Neural progenitor cell (in vitro differentiated cells): Measurements from ENCODE around the gene SREBF1. TPM values are rescaled to one million over a fixed set of nuclear protein-coding genes. Genes with fewer than 3 reads are reported as not detected.

Source experiments
- DNase-seq: peaks from one replicate; pipeline ENCODE4 v3.0.0-alpha.2; 2016; ENCODE audit warnings: low spot score
- H2AFZ ChIP-seq: fragments of 200-600 bp; sonication (generic); replicated peaks from 2 replicates; pipeline ENCODE4 v1.6.1; 2016; ENCODE audit warnings: antibody characterized with exemption
- H3F3A ChIP-seq: fragments of 200-600 bp; sonication (generic); 2 replicates; pipeline ENCODE4 v1.6.1; 2016; ENCODE audit warnings: antibody characterized with exemption, low read depth
- H3K27ac ChIP-seq: fragments of 200-600 bp; sonication (generic); 2 replicates; pipeline ENCODE4 v1.5.1; 2016; ENCODE audit warnings: mild to moderate bottlenecking
- H3K27me3 ChIP-seq: fragments of 200-600 bp; sonication (generic); 2 replicates; pipeline ENCODE4 v1.6.1; 2016; ENCODE audit warnings: mild to moderate bottlenecking, moderate library complexity
- H3K36me3 ChIP-seq: fragments of 200-600 bp; sonication (generic); 2 replicates; pipeline ENCODE4 v1.5.1; 2016
- H3K4me1 ChIP-seq: fragments of 200-600 bp; sonication (generic); 2 replicates; pipeline ENCODE4 v1.6.1; 2016; ENCODE audit warnings: mixed run types
- H3K4me2 ChIP-seq: fragments of 200-600 bp; sonication (generic); 2 replicates; pipeline ENCODE4 v1.6.1; 2016
- H3K4me3 ChIP-seq: fragments of 200-600 bp; sonication (generic); 2 replicates; pipeline ENCODE4 v1.5.1; 2016
- H3K79me2 ChIP-seq: fragments of 200-600 bp; sonication (generic); 2 replicates; pipeline ENCODE4 v1.6.1; 2016; ENCODE audit warnings: low read depth
- H3K9ac ChIP-seq: fragments of 200-600 bp; sonication (generic); 2 replicates; pipeline ENCODE4 v1.6.1; 2016
- H3K9me3 ChIP-seq: fragments of 200-600 bp; sonication (generic); 2 replicates; pipeline ENCODE4 v1.5.1; 2016; ENCODE audit warnings: low read depth
- H4K20me1 ChIP-seq: fragments of 200-600 bp; sonication (generic); 2 replicates; pipeline ENCODE4 v1.6.1; 2016; ENCODE audit warnings: low read depth
- H3K27ac Mint-ChIP-seq: 3 replicates; pipeline ENCODE4 v1.8.0; 2021; ENCODE audit warnings: mixed read lengths
- H3K27me3 Mint-ChIP-seq: 2 replicates; pipeline ENCODE4 v1.8.0; 2022; ENCODE audit warnings: low read depth, mild to moderate bottlenecking, inconsistent platforms, moderate library complexity, mixed read lengths; ENCODE audit not compliant: insufficient read depth
- H3K36me3 Mint-ChIP-seq: 3 replicates; pipeline ENCODE4 v1.8.0; 2021; ENCODE audit warnings: mixed read lengths
- H3K4me1 Mint-ChIP-seq: 3 replicates; pipeline ENCODE4 v1.8.0; 2021; ENCODE audit warnings: mixed read lengths
- H3K4me3 Mint-ChIP-seq: 3 replicates; pipeline ENCODE4 v1.8.0; 2021; ENCODE audit warnings: mild to moderate bottlenecking, moderate library complexity, mixed read lengths
- H3K9me3 Mint-ChIP-seq: 3 replicates; pipeline ENCODE4 v1.8.0; 2020; ENCODE audit warnings: mixed read lengths
- EZH2 ChIP-seq: fragments of 200-600 bp; sonication (generic); IDR thresholded peaks from 2 replicates; pipeline ENCODE4 v1.6.1; 2017; ENCODE audit warnings: antibody characterized with exemption, mild to moderate bottlenecking, moderate library complexity
- EZH2phosphoT487 ChIP-seq: fragments of 200-600 bp; sonication (generic); IDR thresholded peaks from 2 replicates; pipeline ENCODE4 v1.6.1; 2017; ENCODE audit warnings: antibody characterized with exemption
- total RNA-seq: library from RNA; depleted of rRNA; stranded (reverse); fragments of >200 nt; gene quantifications from 2 replicates; pipeline ENCODE4 v1.2.3, GENCODE V29; 2015; ENCODE audit warnings: low replicate concordance
- TF ChIP-seq, protein P1 (sequence below): fragments of 200-600 bp; sonication (generic); IDR thresholded peaks from 2 replicates; pipeline ENCODE4 v1.5.1; 2017; ENCODE audit warnings: antibody characterized with exemption, mild to moderate bottlenecking

The SREBF1 gene
- total RNA-seq, 1 donor from 2014 or later: 12.7 TPM

DNA sequence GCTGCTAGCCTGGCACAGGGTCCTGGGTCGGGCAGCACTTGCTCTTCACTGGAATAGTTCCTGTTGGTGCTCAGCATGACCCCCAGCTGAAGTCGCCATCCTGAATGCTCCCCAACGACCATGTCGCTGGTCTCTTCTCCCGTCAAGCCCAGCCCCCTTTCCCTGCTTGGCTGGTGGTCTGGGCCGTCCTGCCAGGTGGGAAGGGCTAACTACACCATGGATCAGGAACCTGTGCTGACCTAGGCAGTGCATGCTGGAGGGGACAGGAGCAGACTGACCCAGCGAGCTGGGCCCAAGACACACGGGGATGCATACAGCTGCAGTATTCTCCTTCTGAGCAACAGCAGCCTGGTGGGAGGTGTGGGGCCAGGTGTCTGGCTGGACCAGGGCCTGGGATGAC, 9.2 kb upstream of the SREBF1 start:
- H3K9ac ChIP-seq: no peak overlapping the region
- H3K27ac ChIP-seq: no peak overlapping the region
- Mint-ChIP-seq H3K27me3 (no peaks in the 10 kb centered on the region), H3K9me3 (no peaks in the 10 kb centered on the region), H3K27ac (peak overlapping the region; percentile 50), H3K4me1 (peaks cover 49% of the 10 kb centered on the region), H3K4me3 (no peak overlapping the region), H3K36me3 (no peaks in the 10 kb centered on the region)
- TF ChIP-seq EZH2phosphoT487: no peak
- TF ChIP-seq, protein P1, sequence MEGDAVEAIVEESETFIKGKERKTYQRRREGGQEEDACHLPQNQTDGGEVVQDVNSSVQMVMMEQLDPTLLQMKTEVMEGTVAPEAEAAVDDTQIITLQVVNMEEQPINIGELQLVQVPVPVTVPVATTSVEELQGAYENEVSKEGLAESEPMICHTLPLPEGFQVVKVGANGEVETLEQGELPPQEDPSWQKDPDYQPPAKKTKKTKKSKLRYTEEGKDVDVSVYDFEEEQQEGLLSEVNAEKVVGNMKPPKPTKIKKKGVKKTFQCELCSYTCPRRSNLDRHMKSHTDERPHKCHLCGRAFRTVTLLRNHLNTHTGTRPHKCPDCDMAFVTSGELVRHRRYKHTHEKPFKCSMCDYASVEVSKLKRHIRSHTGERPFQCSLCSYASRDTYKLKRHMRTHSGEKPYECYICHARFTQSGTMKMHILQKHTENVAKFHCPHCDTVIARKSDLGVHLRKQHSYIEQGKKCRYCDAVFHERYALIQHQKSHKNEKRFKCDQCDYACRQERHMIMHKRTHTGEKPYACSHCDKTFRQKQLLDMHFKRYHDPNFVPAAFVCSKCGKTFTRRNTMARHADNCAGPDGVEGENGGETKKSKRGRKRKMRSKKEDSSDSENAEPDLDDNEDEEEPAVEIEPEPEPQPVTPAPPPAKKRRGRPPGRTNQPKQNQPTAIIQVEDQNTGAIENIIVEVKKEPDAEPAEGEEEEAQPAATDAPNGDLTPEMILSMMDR: no peak
- no peak for TF ChIP-seq EZH2
- peaks cover 5% of the 10 kb centered on the region for H3F3A ChIP-seq
- DNase-seq: no peak
- H3K36me3 ChIP-seq: no peaks in the 10 kb centered on the region
- H3K27me3 ChIP-seq: no peaks in the 10 kb centered on the region
- H2AFZ ChIP-seq: no peak overlapping the region
- no peak overlapping the region for H3K4me2 ChIP-seq
- no peaks in the 10 kb centered on the region for H3K9me3 ChIP-seq
- H3K4me1 ChIP-seq: peaks cover 40% of the 10 kb centered on the region
- no peaks in the 10 kb centered on the region for H4K20me1 ChIP-seq
- no peak overlapping the region for H3K4me3 ChIP-seq
- H3K79me2 ChIP-seq: no peaks in the 10 kb centered on the region

DNA sequence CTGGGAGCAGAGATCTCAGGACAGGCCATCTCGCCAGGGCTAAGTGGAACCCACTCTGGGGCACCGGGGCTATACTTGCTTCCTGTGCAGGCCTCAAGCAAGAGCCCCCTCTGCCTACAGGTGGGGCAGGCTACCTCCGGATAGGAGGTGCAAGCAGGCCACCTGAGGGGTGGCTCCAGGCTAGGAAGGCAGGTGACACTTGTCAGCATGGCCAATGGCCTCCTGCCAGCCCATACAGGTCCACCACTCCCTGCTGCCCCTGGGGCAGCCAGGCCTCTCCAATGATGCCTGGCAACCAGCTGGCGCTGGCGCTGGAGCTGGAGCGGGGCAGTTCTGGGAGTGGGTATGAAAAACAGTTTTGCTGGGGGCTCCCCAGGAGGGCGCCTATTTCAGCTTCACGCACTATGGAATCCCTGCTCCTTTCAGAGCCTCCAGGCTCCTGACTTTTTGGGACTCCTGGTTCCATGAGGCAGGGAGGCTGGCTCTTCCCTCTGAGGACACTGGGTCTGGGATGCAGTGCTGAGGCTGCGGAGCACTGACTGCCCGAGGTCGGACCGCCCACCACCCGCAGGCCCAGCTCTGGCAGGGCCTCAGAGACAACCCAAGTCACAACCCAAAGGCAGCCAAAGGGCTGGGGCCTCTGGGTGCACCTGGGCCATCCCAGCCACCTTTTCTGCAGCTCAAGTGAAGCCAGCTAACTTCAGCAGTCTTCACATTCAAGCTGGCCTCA, 8.4 kb upstream of the SREBF1 start:
- Histone ChIP-seq H3K79me2 (no peaks in the 10 kb centered on the region), H3F3A (peaks cover 13% of the 10 kb centered on the region), H3K27me3 (no peaks in the 10 kb centered on the region), H3K4me3 (no peak overlapping the region), H3K36me3 (no peaks in the 10 kb centered on the region), H3K4me1 (peaks cover 40% of the 10 kb centered on the region), H4K20me1 (no peaks in the 10 kb centered on the region), H3K27ac (no peak overlapping the region), H3K4me2 (no peak overlapping the region), H3K9me3 (no peaks in the 10 kb centered on the region), H3K9ac (no peak overlapping the region), H2AFZ (no peak overlapping the region)
- H3K9me3 Mint-ChIP-seq: no peaks in the 10 kb centered on the region
- H3K4me1 Mint-ChIP-seq: peaks cover 45% of the 10 kb centered on the region
- no peaks in the 10 kb centered on the region for H3K36me3 Mint-ChIP-seq
- H3K27me3 Mint-ChIP-seq: no peaks in the 10 kb centered on the region
- H3K4me3 Mint-ChIP-seq: no peak overlapping the region
- DNase-seq: no peak
- no peak overlapping the region for H3K27ac Mint-ChIP-seq
- TF ChIP-seq EZH2phosphoT487: no peak
- no peak for TF ChIP-seq EZH2
- TF ChIP-seq, protein P1: no peak

DNA sequence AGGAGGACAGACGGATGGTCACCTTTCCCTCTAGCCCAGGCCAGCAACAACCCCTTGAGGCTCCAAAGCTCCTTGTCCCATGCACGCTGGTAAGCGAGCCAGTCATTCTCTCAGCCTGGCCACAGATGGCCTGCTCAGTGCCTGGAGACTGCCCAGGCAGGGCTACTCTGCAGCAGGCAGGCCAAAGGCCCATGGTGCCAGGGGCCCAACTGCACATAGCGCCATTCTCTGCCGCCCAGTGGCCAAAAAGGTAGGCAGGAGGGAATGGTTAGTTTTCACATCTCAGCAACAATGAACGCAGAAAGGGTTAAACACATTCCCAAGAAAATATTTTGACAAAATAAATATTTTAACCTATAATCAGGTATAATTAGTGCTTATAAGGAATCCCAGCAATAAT, 7.7 kb upstream of the SREBF1 start:
- H3K4me2 ChIP-seq: no peak overlapping the region
- no peak for TF ChIP-seq EZH2phosphoT487
- TF ChIP-seq EZH2: no peak
- TF ChIP-seq, protein P1: no peak
- Mint-ChIP-seq H3K27ac (peak overlapping the region; percentile 57), H3K36me3 (no peaks in the 10 kb centered on the region), H3K4me1 (peaks cover 42% of the 10 kb centered on the region), H3K27me3 (peaks cover under 1% of the 10 kb centered on the region), H3K4me3 (no peak overlapping the region), H3K9me3 (no peaks in the 10 kb centered on the region)
- peaks cover 19% of the 10 kb centered on the region for H3F3A ChIP-seq
- no peaks in the 10 kb centered on the region for H3K36me3 ChIP-seq
- no peak overlapping the region for H3K27ac ChIP-seq
- H3K9me3 ChIP-seq: no peaks in the 10 kb centered on the region
- H3K4me1 ChIP-seq: peaks cover 38% of the 10 kb centered on the region
- no peak overlapping the region for H2AFZ ChIP-seq
- no peak overlapping the region for H3K4me3 ChIP-seq
- H4K20me1 ChIP-seq: no peaks in the 10 kb centered on the region
- no peaks in the 10 kb centered on the region for H3K27me3 ChIP-seq
- no peak overlapping the region for H3K9ac ChIP-seq
- no peaks in the 10 kb centered on the region for H3K79me2 ChIP-seq
- DNase-seq: no peak
